Right lobe of liver (tissue), 6 donors: ENCODE results near the gene ACADSB. TPM values are rescaled to one million over a fixed set of nuclear protein-coding genes. Genes with fewer than 3 reads are reported as not detected.

Experiments
- ATAC-seq, 4 donors: fragments of 200-7000 bp; cut with Tn5 transposase; one replicate each; pipeline ENCODE4 v1.9.1; 2020; ENCODE audit warnings: mild to moderate bottlenecking in 4 of 4, moderate library complexity in 4 of 4
- DNase-seq, 3 donors: peaks; one replicate each; pipeline ENCODE4 v3.0.0-alpha.2; 2020
- H3K27ac ChIP-seq, 3 donors: fragments of 200-600 bp; one replicate each; pipeline ENCODE4 v1.8.0; 2022
- H3K27me3 ChIP-seq, 2 donors: fragments of 200-600 bp; one replicate each; pipeline ENCODE4 v1.8.0; 2022
- H3K36me3 ChIP-seq, 4 donors: fragments of 200-600 bp; sonication (generic) in 1 of 4; one replicate each; pipeline versions ENCODE4 v1.5.1 to v1.8.0; 2017 to 2022; ENCODE audit warnings: control low read depth in 1 of 4
- H3K4me1 ChIP-seq, 4 donors: fragments of 200-600 bp; sonication (generic) in 1 of 4; one replicate each; pipeline versions ENCODE4 v1.5.1 to v1.8.0; 2017 to 2022; ENCODE audit warnings: control low read depth in 1 of 4
- H3K4me3 ChIP-seq, 3 donors: fragments of 200-600 bp; one replicate each; pipeline ENCODE4 v1.8.0; 2022
- H3K9me3 ChIP-seq, 4 donors: fragments of 200-600 bp; sonication (generic) in 1 of 4; one replicate each; pipeline versions ENCODE4 v1.5.1 to v1.8.0; 2017 to 2022; ENCODE audit warnings: control low read depth in 1 of 4
- POLR2A ChIP-seq: fragments of 450-650 bp; IDR thresholded peaks from one replicate; pipeline ENCODE4 v1.6.1; 2017; ENCODE audit warnings: antibody characterized with exemption, mild to moderate bottlenecking
- WGBS: methylation state at CpG from one replicate; pipeline ENCODE4 v1.1.6; 2018; ENCODE audit warnings: low coverage, low lambda C conversion rate; ENCODE audit not compliant: insufficient coverage; ENCODE audit errors: missing lambda C conversion rate; 5-methylcytosine and 5-hydroxymethylcytosine counted together
- intact Hi-C, 2 donors: fragments of 100-400 bp; cut with DNase I; formaldehyde crosslinking; loops; one replicate each; pipeline versions ENCODE4 v1.11.2 to v1.14.1; 2022
- total RNA-seq, 6 experiments: library from RNA; depleted of rRNA in 2 of 6; stranded (reverse); fragments of >200 nt in 2 of 6; fragmentation: NEBNext Ultra II Directional in 3 of 6; extraction: Animal tissue kit (Norgen Biotek cat#: 25700) in 3 of 6; gene quantifications; one replicate each; pipeline versions ENCODE4 v1.1.0 to v1.2.4, GENCODE V29; 2016 to 2023
- TF ChIP-seq, protein P1 (sequence below), 4 donors: fragments of 200-600 bp in 3 of 4; fragments of 450-650 bp in 1 of 4; IDR thresholded peaks; one replicate each; pipeline versions ENCODE4 v1.5.1 to v1.8.0; 2016 to 2022; ENCODE audit warnings: antibody characterized with exemption in 4 of 4, mild to moderate bottlenecking in 2 of 4
- donor health status: DM: no; HTN: yes; CAD: no.
- donor health status: DM: no; HTN: no; CAD: no.
- donor health status: DM: no; HTN: no; CAD: no.
- donor health status: DM: no; HTN: yes; CAD: no.
- donor health status: DM: no; HTN: yes; CAD: no.

The ACADSB gene
- total RNA-seq, 6 experiments from 2014 or later, result 73.6 to 591 (median 273) TPM

- H3K27ac ChIP-seq, result no peak overlapping the region
- H3K9me3 ChIP-seq, result no peaks in the 10 kb centered on the region
- peaks cover 0 to 24% (median 11%) of the 10 kb centered on the region in 4 donors for H3K4me1 ChIP-seq
- TF ChIP-seq, protein P1, sequence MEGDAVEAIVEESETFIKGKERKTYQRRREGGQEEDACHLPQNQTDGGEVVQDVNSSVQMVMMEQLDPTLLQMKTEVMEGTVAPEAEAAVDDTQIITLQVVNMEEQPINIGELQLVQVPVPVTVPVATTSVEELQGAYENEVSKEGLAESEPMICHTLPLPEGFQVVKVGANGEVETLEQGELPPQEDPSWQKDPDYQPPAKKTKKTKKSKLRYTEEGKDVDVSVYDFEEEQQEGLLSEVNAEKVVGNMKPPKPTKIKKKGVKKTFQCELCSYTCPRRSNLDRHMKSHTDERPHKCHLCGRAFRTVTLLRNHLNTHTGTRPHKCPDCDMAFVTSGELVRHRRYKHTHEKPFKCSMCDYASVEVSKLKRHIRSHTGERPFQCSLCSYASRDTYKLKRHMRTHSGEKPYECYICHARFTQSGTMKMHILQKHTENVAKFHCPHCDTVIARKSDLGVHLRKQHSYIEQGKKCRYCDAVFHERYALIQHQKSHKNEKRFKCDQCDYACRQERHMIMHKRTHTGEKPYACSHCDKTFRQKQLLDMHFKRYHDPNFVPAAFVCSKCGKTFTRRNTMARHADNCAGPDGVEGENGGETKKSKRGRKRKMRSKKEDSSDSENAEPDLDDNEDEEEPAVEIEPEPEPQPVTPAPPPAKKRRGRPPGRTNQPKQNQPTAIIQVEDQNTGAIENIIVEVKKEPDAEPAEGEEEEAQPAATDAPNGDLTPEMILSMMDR (IDR thresholded peaks at IDR 0.05), result no peak
- no peak for TF ChIP-seq POLR2A
- intact Hi-C loops, result no loop called here
- DNase-seq, result no peak
- H3K27me3 ChIP-seq, result no peaks in the 10 kb centered on the region
- WGBS, result 56% methylated on average over 6 of the region's 6 CpGs
- H3K36me3 ChIP-seq, result peaks cover 0 to 26% (median 6%) of the 10 kb centered on the region in 4 donors
- ATAC-seq, result peak; percentile 18 to 67 (median 45)
- no peak overlapping the region for H3K4me3 ChIP-seq
Observed at GRCh38 chr10:122998360-122998917, 10.4 kb upstream of the ACADSB start.

GRCh38 chr10:122998934-122999333 is 9.9 kb upstream of the ACADSB start:
- peak in 3 of 4 donors; percentile 24 to 56 (median 32) for ATAC-seq
- WGBS, result 55% methylated on average over 3 of the region's 3 CpGs
- no peaks in the 10 kb centered on the region for H3K27me3 ChIP-seq
- H3K27ac ChIP-seq, result peak overlapping the region in 1 of 3 donors; percentile 1
- TF ChIP-seq POLR2A, result no peak
- TF ChIP-seq, protein P1 (IDR thresholded peaks at IDR 0.05), result no peak
- intact Hi-C loops, result no loop called here
- H3K4me3 ChIP-seq, result no peak overlapping the region
- no peak for DNase-seq
- peaks cover 0 to 21% (median 6%) of the 10 kb centered on the region in 4 donors for H3K36me3 ChIP-seq
- H3K9me3 ChIP-seq, result no peaks in the 10 kb centered on the region
- peaks cover 0 to 24% (median 11%) of the 10 kb centered on the region in 4 donors for H3K4me1 ChIP-seq

DNA sequence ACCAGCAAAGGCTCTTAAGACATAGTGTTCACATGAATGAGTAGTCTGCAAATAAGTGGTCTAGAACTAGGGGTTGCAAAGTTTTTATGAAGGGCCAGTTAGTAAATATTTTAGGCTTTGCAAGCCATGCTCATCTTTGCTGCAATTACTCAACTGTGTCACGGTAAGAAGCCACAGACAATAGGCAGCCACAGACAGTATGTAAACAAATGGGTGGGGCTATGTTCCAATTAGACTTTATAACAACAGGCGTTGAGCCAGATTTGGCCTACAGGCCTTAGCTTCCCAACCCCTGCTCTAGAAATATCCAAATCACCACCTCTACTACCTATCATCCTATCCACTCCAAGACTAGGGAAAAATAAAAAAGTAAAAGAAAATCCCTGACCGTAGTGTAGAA is 9.5 kb upstream of the ACADSB start:
- peak overlapping the region in 1 of 3 donors; percentile 1 for H3K27ac ChIP-seq
- intact Hi-C loops, result no loop called here
- peak; percentile 86 to 95 (median 90) for ATAC-seq

DNA sequence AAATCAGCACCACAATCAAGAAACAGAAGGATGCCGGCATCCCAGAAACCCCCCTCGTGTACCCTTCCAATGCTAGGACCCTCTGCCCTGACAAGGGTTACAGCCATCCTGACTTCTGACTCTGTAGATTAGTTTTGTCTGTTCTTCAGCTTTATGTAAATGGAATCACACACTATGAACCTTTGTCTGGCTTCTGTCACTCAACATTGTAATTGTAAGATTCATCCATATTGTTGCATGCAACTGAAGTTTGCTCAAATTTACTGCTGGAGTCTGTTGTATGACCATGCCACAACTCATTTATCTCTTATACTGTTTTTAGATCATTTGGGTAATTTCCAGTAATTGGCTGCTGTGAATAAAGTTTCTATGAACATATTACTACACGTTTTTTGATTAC is 8.7 kb upstream of the ACADSB start:
- 82% methylated on average over 3 of the region's 3 CpGs for WGBS
- Histone ChIP-seq H3K9me3 (no peaks in the 10 kb centered on the region), H3K36me3 (peaks cover 0 to 9% (median under 1%) of the 10 kb centered on the region in 4 donors), H3K4me1 (peaks cover 0 to 34% (median 14%) of the 10 kb centered on the region in 4 donors), H3K27me3 (no peaks in the 10 kb centered on the region), H3K4me3 (no peak overlapping the region), H3K27ac (no peak overlapping the region)
- TF ChIP-seq, protein P1 (IDR thresholded peaks at IDR 0.05), result no peak
- TF ChIP-seq POLR2A, result no peak
- ATAC-seq, result no peak
- no peak for DNase-seq
- intact Hi-C loops, result no loop called here

More for the DNA sequence above, 9.5 kb upstream of the ACADSB start:
- DNase-seq, result no peak
- peaks cover 0 to 28% (median 11%) of the 10 kb centered on the region in 4 donors for H3K4me1 ChIP-seq
- no peaks in the 10 kb centered on the region for H3K9me3 ChIP-seq
- H3K4me3 ChIP-seq, result no peak overlapping the region
- TF ChIP-seq POLR2A, result no peak
- TF ChIP-seq, protein P1 (IDR thresholded peaks at IDR 0.05), result no peak
- H3K36me3 ChIP-seq, result peaks cover 0 to 17% (median 5%) of the 10 kb centered on the region in 4 donors
- WGBS, result 35% methylated on average over 3 of the region's 3 CpGs
- H3K27me3 ChIP-seq, result no peaks in the 10 kb centered on the region
